ENCODE measurements around the gene PTBP1. TPM values are rescaled to one million over a fixed set of nuclear protein-coding genes. Genes with fewer than 3 reads are reported as not detected.
A peak's percentile ranks its signal among the peaks of the same experiment; 100 is the strongest.

The PTBP1 gene
- total and polyA plus RNA-seq, 9 of the 15 experiments (the other 6 are each of a cell fraction or from before 2014, with no cell fraction given), result 14.0 to 759 (median 234) TPM

- no peak for TF ChIP-seq ZNF280A (IDR thresholded peaks at IDR 0.05; ENCODE audit: low read depth, partially characterized antibody)
- peak in 1 of 2 experiments; percentile 58; a peak in 1 of 4 replicates for TF ChIP-seq HDAC1 (IDR thresholded peaks at IDR 0.05)
- no peak for TF ChIP-seq CBX1 (IDR thresholded peaks at IDR 0.05; ENCODE audit: low read depth)
- no peak for TF ChIP-seq XRCC4 (IDR thresholded peaks at IDR 0.05; ENCODE audit: extremely low read depth, insufficient read depth, insufficient read length)
- peak; percentile 2; the same call in 1 of the 2 replicates for TF ChIP-seq TCF7 (IDR thresholded peaks at IDR 0.05; ENCODE audit: borderline replicate concordance)
- TF ChIP-seq ZBTB49 (CRISPR knock-in tag; IDR thresholded peaks at IDR 0.05; ENCODE audit: borderline replicate concordance), result no peak
- TF ChIP-seq NRF1 (conservative IDR thresholded peaks at IDR 0.05 in 1 of 2, IDR thresholded peaks at IDR 0.05 in 1 of 2), result peak; percentile 76 to 77
- no peak for TF ChIP-seq RBM22 (IDR thresholded peaks at IDR 0.05; ENCODE audit: low read depth, low read length, poor library complexity, severe bottlenecking)
- peak; percentile 91 for TF ChIP-seq L3MBTL2 (IDR thresholded peaks at IDR 0.05)
- peak; percentile 83 for TF ChIP-seq ZBTB33 (CRISPR knock-in tag; IDR thresholded peaks at IDR 0.05)
- peak; percentile 85 to 87 for TF ChIP-seq SIX5 (IDR thresholded peaks at IDR 0.05; ENCODE audit: borderline replicate concordance in 1 of 2, insufficient read depth in 1 of 2, low read depth in 1 of 2, low read length in 2 of 2)
- TF ChIP-seq ZNF395 (CRISPR knock-in tag; IDR thresholded peaks at IDR 0.05), result peak; percentile 81; the same call in 1 of the 2 replicates
- no peak for TF ChIP-seq ZNF354B (CRISPR knock-in tag; IDR thresholded peaks at IDR 0.05)
- TF ChIP-seq TFAM (CRISPR knock-in tag; conservative IDR thresholded peaks at IDR 0.05), result no peak
- peak; percentile 95 for TF ChIP-seq ELF1 (tag; IDR thresholded peaks at IDR 0.05)
- TF ChIP-seq PHF20 (IDR thresholded peaks at IDR 0.05; ENCODE audit: partially characterized antibody), result peak; percentile 58
- TF ChIP-seq ZNF583 (CRISPR knock-in tag; IDR thresholded peaks at IDR 0.05), result 0 out of 2 replicates have a peak, but pooled peaks have one; percentile 69
- peak; percentile 43 for TF ChIP-seq EP300 (IDR thresholded peaks at IDR 0.05; ENCODE audit: low read length)
- peak; percentile 82; the same call in 1 of the 2 replicates for TF ChIP-seq MTA3 (IDR thresholded peaks at IDR 0.05; ENCODE audit: borderline replicate concordance)
- peak; percentile 55; the same call in 1 of the 2 replicates for TF ChIP-seq ETV5 (CRISPR knock-in tag; IDR thresholded peaks at IDR 0.05; ENCODE audit: low read depth)
These were observed at the start of gene PTBP1 (continued) for GRCh38 chr19:796692-797527.

Measured in K562 (cell line).